GM18867 (cell line): ENCODE results near the gene PRG3.
"Not testable (repeated sequence)": the region's sequence is repeated elsewhere in the genome, so short reads cannot be mapped to it uniquely, and the experiment has no call there.

Experiments
- ATAC-seq: cut with Tn5 transposase; IDR thresholded peaks from one replicate; pipeline ENCODE4 v1.9.1; 2021; ENCODE audit warnings: mild to moderate bottlenecking, moderate library complexity; ENCODE audit not compliant: unreplicated experiment

The PRG3 gene

GRCh38 chr11:57341250-57341808 is 39.6 kb downstream of the PRG3 start:
- peak; percentile 60 for ATAC-seq

DNA sequence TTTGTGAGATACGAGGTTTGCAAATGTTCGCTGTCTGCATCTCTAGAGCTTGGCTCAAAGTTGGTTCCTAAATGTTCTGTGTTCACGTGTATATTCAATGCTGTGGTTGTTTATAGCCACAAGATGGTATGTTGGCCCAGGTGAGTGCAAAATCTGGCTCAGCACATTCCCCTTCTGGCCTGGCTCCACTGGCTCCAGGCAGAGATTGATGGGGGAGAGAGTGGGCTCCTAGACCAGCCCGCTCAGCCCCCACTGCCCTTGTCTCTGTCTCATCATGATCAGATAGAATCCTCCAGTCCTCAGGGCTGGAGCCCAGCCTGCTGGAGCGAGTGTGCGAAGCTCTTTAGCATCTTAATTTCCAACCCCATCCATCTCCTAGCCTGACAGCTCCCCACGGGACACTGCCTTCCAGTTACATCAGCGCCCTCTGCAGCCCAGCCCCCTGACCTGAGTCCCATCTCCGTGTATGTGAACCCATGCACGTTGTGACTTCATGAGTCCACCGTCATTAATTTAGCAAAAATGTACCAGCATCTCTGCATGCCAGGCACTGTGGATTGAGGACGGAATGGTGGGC is 40.8 kb downstream of the PRG3 start:
- no peak for ATAC-seq

DNA sequence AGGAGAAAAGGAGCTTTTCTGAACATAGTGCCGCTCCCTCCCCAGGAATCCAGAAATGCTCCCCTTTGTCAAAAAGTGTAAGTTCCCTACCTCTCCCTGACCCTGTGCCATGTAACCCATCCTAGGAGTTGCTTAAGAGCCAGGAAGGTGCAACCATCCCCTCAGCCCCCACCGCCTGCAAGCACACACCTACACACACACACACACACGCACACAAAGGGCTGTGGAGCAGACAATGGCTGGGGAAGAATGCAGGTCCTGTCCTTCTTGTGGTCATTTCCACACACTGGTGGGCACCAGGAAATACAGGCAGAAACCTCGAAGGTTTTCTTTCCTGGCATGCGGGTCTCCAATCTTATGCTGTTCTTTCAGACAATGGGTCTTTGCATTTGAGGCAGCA is 41.6 kb downstream of the PRG3 start:
- no peak for ATAC-seq

DNA sequence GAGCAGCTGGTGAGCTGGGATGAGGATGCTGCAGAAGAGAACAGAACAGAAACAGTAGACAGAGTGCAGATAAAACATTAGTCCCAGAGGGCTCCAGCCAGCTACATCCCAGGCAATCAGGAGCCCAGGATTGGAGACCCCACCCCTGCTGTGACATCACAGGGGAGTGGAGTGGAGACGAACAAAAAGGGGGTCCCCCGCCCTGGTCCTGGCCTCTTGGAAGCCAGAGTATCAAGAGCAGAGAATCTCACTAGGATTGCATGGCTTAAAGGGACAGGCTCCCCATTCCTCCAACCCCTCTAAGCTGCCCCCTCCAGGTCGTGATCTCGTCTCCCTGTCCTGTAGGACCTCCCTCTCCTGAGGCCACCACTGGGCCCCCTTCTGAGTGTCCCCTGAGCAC is 42.8 kb downstream of the PRG3 start, which contains the start of gene P2RX3:
P2RX3 (plus strand) TSS at position 211 of the 400 bp plus-strand sequence. CDS start 199 bp downstream, outside the sequence.
- no peak for ATAC-seq

DNA sequence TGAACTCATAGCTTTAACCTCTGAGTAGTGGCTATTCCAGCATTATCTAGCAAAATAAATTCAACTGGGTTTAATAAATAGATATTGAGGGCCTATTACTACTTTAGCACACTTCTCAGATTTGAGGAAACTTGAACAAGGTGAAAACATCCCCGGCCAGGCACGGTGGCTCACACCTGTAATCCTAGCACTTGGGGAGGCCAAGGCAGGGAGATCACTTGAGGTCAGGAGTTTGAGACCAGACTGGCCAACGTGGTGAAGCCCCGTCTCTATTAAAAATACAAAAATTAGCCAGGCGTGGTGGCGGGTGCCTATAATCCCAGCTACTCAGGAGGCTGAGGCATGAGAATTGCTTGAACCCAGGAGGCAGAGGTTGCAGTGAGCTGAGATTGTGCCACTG is 44.1 kb downstream of the PRG3 start:
- not testable (repeated sequence) for ATAC-seq

GRCh38 chr11:57336111-57336666 is 44.8 kb downstream of the PRG3 start:
- no peak for ATAC-seq

DNA sequence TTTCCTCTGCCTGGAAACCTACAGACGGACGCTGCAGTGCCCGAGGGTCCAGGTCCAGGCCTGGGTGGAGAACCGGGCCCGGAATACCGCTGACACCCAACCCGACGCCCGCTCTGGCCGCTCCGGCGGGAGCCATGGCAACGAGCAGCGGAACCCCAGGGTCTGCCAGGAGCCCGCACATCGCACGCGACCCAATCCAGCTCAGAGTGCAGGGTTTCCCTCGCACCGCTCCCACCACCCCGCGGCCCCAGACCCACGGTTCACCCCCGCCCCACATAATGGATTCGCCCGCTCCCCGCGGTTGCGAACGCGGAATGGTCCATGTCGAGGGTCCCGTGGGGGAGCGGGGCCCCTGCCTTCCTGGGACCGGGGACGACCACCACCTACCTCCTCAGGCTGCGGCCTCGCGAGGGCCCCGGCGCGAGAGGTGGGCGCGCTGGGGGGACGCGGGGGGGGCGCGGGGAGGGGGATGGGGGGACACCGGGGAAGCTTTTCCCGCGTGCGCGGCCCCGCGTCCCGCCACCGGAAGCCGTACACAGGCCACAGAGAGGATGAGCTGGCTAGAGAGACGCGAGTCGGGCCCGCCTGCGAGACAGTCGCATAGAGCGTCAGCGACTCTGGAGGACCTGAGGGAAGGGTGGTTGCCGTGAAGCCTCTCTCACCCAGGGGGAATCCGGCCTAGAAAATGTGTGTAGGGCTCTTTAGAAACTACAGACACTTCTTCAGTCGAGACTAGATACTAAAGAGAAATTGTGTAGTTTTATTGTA is 45.4 kb downstream of the PRG3 start, which contains the start of gene SSRP1:
SSRP1 (minus strand) TSS at position 550 of the 768 bp plus-strand sequence. CDS start 771 bp downstream, outside the sequence.
- peak; percentile 99 for ATAC-seq

GRCh38 chr11:57335023-57335342 is 46.0 kb downstream of the PRG3 start:
- ATAC-seq: peak; percentile 2

DNA sequence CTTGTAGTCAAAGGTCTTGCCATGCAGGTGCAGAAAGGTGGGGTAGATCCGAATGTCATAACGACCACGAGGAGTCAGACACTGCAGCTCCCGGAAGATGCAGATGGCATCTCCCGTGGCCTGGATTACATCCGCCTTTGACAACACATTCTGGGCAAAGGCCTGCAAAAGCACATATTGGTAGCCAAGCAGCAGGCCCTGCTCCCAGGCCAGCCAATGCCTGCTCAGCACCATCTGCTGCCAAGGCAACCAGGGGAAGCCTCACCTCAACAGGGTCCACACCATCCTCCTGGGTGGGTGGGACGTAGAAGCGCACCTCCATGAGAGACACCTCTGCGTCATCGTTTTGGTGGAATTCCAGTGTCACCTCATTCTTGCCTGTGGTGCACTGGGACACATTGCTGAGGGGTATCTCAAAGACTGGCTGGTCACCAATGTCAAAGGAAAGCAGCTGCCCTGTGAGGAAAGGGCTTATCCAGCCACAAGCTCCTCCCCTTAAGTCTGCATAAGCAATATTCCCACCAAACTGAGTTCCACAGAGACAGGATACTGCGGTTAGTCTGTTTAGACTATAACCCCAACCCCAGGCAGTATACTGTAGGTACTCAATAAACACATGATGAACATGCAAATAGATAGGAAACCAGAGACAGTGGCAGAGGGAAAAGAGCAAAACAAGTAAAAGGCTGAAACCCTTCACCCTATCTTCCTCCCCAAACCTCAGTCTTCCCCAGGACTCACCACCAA is 48.1 kb downstream of the PRG3 start:
- ATAC-seq: no peak

- ATAC-seq: no peak
These were observed 49.2 kb downstream of the PRG3 start for GRCh38 chr11:57331720-57332119.

GRCh38 chr11:57330029-57330428 is 50.9 kb downstream of the PRG3 start:
- no peak for ATAC-seq

DNA sequence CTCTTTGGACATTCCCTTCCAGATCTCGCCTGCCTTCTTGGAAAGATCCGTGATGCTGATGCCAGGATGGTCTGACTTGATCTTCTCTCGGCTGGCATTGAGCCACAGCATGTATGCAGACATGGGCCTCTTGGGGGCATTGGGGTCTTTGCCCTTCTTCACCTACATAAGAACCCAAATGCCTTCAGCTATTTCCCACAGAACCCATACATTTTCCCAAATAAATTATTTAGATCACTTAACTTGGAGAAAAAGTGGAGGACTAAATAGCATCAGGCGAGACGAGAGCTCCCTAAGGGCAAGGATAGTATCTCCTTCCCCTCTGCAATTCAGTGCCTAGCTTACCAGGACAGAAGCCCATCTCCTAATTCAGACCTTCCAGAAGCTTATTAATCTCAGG is 53.2 kb downstream of the PRG3 start:
- no peak for ATAC-seq
